Upper lobe of right lung (tissue), 1 donor: ENCODE measurements around the gene SLC12A4. TPM values are rescaled to one million over a fixed set of nuclear protein-coding genes. Genes with fewer than 3 reads are reported as not detected.

Experiments
- ATAC-seq: fragments of 200-7000 bp; cut with Tn5 transposase; one replicate; pipeline ENCODE4 v1.9.1; 2020; ENCODE audit warnings: mild to moderate bottlenecking, moderate library complexity
- DNase-seq: peaks from one replicate; pipeline ENCODE4 v3.0.0-alpha.2; 2020
- H3K27ac ChIP-seq: fragments of 200-600 bp; one replicate; pipeline ENCODE4 v1.8.0; 2022
- H3K27me3 ChIP-seq: fragments of 200-600 bp; one replicate; pipeline ENCODE4 v1.8.0; 2022; ENCODE audit warnings: mild to moderate bottlenecking
- H3K36me3 ChIP-seq: fragments of 200-600 bp; one replicate; pipeline ENCODE4 v1.8.0; 2022
- H3K4me1 ChIP-seq: fragments of 200-600 bp; one replicate; pipeline ENCODE4 v1.8.0; 2022
- H3K4me3 ChIP-seq: fragments of 200-600 bp; one replicate; pipeline ENCODE4 v1.8.0; 2022; ENCODE audit warnings: mild to moderate bottlenecking
- H3K9me3 ChIP-seq: fragments of 200-600 bp; one replicate; pipeline ENCODE4 v1.8.0; 2022
- intact Hi-C: fragments of 100-400 bp; cut with DNase I; formaldehyde crosslinking; loops from one replicate; pipeline ENCODE4 v1.11.0; 2022
- total RNA-seq: library from RNA; stranded (reverse); fragmentation: NEBNext Ultra II Directional; extraction: Animal tissue kit (Norgen Biotek cat#: 25700); gene quantifications from one replicate; pipeline ENCODE4 v1.2.1, GENCODE V29; 2021
- TF ChIP-seq, protein P1 (sequence below): fragments of 200-600 bp; IDR thresholded peaks from one replicate; pipeline ENCODE4 v1.8.0; 2022; ENCODE audit warnings: antibody characterized with exemption
- donor health status: DM: no; HTN: yes; CAD: no; lungs with severe emphysema.

SLC12A4 gene
- total RNA-seq, 1 donor from 2014 or later, result 102 TPM

- TF ChIP-seq, protein P1, sequence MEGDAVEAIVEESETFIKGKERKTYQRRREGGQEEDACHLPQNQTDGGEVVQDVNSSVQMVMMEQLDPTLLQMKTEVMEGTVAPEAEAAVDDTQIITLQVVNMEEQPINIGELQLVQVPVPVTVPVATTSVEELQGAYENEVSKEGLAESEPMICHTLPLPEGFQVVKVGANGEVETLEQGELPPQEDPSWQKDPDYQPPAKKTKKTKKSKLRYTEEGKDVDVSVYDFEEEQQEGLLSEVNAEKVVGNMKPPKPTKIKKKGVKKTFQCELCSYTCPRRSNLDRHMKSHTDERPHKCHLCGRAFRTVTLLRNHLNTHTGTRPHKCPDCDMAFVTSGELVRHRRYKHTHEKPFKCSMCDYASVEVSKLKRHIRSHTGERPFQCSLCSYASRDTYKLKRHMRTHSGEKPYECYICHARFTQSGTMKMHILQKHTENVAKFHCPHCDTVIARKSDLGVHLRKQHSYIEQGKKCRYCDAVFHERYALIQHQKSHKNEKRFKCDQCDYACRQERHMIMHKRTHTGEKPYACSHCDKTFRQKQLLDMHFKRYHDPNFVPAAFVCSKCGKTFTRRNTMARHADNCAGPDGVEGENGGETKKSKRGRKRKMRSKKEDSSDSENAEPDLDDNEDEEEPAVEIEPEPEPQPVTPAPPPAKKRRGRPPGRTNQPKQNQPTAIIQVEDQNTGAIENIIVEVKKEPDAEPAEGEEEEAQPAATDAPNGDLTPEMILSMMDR, result no peak
- no peak for DNase-seq
- no peak for ATAC-seq
- Histone ChIP-seq H3K27me3 (no peaks in the 10 kb centered on the region), H3K4me1 (peaks cover 10% of the 10 kb centered on the region), H3K9me3 (no peaks in the 10 kb centered on the region), H3K27ac (no peak overlapping the region), H3K4me3 (no peak overlapping the region), H3K36me3 (peaks cover 14% of the 10 kb centered on the region)
- intact Hi-C loops, result loop anchor here (10.0 kb wide), 2 partner anchors 99 to 249 kb away; no protein-coding TSS in a partner anchor
Observed at GRCh38 chr16:67923414-67924116, 44.9 kb downstream of the SLC12A4 start.

- H3K9me3 ChIP-seq, result no peaks in the 10 kb centered on the region
- intact Hi-C loops, result loop anchor here (10.0 kb wide), 2 partner anchors 98 to 248 kb away; no protein-coding TSS in a partner anchor
- peaks cover 17% of the 10 kb centered on the region for H3K4me1 ChIP-seq
- H3K27ac ChIP-seq, result no peak overlapping the region
- no peak for ATAC-seq
- H3K27me3 ChIP-seq, result no peaks in the 10 kb centered on the region
- H3K36me3 ChIP-seq, result peaks cover 7% of the 10 kb centered on the region
- TF ChIP-seq, protein P1, result no peak
- no peak overlapping the region for H3K4me3 ChIP-seq
- DNase-seq, result no peak
Observed at GRCh38 chr16:67922740-67923139, 45.7 kb downstream of the SLC12A4 start.

GRCh38 chr16:67922221-67922620 is 46.2 kb downstream of the SLC12A4 start:
- Histone ChIP-seq H3K9me3 (no peaks in the 10 kb centered on the region), H3K36me3 (peaks cover 2% of the 10 kb centered on the region), H3K27ac (no peak overlapping the region), H3K27me3 (no peaks in the 10 kb centered on the region), H3K4me1 (peaks cover 22% of the 10 kb centered on the region), H3K4me3 (no peak overlapping the region)
- ATAC-seq, result no peak
- intact Hi-C loops, result loop anchor here (10.0 kb wide), 2 partner anchors 97 to 247 kb away; no protein-coding TSS in a partner anchor
- no peak for DNase-seq
- TF ChIP-seq, protein P1, result no peak

GRCh38 chr16:67919622-67920221 is 48.7 kb downstream of the SLC12A4 start:
- H3K27me3 ChIP-seq, result no peaks in the 10 kb centered on the region
- intact Hi-C loops, result loop anchor here (10.0 kb wide), 2 partner anchors 95 to 245 kb away; no protein-coding TSS in a partner anchor
- DNase-seq (no peak), ATAC-seq (no peak)
- no peaks in the 10 kb centered on the region for H3K36me3 ChIP-seq
- H3K27ac ChIP-seq, result no peak overlapping the region
- H3K4me3 ChIP-seq, result no peak overlapping the region
- H3K4me1 ChIP-seq, result peaks cover 25% of the 10 kb centered on the region
- TF ChIP-seq, protein P1, result no peak
- no peaks in the 10 kb centered on the region for H3K9me3 ChIP-seq

- no peaks in the 10 kb centered on the region for H3K9me3 ChIP-seq
- ATAC-seq (peak; percentile 58), DNase-seq (no peak)
- TF ChIP-seq, protein P1, result no peak
- no peak overlapping the region for H3K4me3 ChIP-seq
- no peaks in the 10 kb centered on the region for H3K27me3 ChIP-seq
- no peak overlapping the region for H3K27ac ChIP-seq
- H3K4me1 ChIP-seq, result peaks cover 25% of the 10 kb centered on the region
- no peaks in the 10 kb centered on the region for H3K36me3 ChIP-seq
- intact Hi-C loops, result no loop called here
Observed at GRCh38 chr16:67917852-67918236, 50.6 kb downstream of the SLC12A4 start.
